Umbilical cord (tissue), 2 donors: Measurements from ENCODE around the gene CRHBP. TPM values are rescaled to one million over a fixed set of nuclear protein-coding genes. Genes with fewer than 3 reads are reported as not detected.
"Not testable (repeated sequence)": the region's sequence is repeated elsewhere in the genome, so short reads cannot be mapped to it uniquely, and the experiment has no call there.

Source experiments
- DNase-seq: peaks from one replicate; pipeline ENCODE4 v3.0.0-alpha.2; 2015; ENCODE audit warnings: low spot score
- total RNA-seq: library from RNA; depleted of rRNA; stranded (reverse); fragments of >200 nt; gene quantifications from one replicate; pipeline ENCODE4 v1.2.3, GENCODE V29; 2014; ENCODE audit warnings: low replicate concordance; ENCODE audit not compliant: insufficient read depth

CRHBP gene
- total RNA-seq, 1 donor from 2014 or later: 0.96 TPM

DNA sequence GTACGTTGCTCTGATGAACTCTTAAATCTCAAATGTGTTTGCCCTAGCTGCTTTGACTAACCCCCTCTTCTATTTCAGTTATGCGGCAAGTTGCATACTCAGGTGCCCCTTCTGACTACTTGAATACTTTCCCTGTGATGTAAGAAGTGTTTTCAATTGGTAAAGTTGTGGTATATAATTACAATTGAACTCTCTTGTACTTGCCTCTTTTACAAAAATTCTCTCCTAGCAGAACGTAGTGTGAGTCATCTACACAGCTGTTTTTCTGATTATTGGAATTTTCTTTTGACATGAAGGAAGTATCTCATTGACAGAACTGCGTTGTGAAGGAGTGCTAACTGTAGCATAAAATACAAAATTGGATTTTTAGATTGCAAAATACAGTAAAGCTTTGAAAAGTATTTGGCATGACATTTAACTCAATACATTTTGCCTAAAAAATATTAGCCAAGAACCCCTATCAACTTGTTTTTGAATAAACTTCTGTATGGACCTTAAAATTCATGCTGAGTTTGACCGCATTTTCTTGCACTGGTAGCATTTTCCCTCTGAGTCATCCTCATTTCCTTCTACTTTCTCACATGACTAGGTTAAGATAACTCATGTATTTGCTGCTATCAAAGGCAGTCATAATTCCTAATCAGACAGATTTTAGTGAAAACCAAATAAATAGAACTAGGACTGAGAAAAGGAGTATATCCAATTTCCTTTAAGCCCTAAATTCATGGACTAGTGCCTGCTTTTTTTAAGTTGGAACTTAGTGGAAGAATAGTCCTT lies 6.3 kb downstream of the CRHBP start:
- peak; percentile 23 for DNase-seq

DNA sequence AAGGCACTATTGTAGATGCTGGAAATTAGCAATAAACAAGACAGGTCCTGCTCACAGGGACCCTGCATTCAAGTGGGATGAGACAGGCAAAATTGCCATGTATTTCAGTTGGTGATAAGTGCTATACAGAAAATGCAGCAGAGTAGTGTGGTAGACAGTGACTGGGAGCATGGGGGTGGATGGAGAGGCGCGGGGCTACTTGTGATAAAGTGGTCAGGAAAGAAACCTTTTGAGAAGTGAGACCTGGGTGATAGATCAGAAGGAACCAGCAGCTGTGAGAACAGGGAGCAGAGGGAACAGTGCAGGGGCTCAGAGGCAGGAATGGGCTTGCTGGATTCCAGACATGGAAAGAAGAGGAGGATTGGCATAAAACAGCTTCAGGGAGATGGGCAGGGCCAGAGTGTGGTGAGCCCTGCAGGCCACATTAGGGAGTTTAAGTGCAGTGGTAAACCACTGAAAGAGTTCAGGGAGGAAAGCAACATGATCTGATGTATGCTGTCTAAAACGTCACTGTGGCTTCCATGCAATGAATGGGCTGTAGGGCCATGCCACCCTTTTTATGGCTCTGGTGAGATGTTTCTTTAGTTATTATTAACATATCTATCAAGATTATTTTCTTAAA lies 7.3 kb downstream of the CRHBP start:
- no peak for DNase-seq

DNA sequence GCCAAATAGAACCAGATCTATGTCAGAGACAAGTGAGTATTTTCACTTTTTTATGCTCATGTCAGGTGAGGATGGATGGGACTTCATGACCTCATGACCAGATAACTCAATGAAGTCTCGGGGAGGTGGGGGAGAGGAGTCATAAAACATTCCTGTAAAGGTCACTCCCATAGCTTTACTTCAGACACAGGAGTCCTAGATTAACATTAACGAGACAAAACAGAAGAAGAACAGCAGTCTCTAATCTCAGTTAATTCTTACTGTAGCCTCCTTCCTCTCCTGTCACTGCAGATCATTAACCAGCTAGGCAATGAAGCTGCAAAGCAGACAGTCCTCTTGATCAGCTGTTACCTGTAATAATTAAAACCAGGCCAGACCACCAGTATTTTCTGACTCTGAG lies 11.2 kb downstream of the CRHBP start:
- DNase-seq: no peak

DNA sequence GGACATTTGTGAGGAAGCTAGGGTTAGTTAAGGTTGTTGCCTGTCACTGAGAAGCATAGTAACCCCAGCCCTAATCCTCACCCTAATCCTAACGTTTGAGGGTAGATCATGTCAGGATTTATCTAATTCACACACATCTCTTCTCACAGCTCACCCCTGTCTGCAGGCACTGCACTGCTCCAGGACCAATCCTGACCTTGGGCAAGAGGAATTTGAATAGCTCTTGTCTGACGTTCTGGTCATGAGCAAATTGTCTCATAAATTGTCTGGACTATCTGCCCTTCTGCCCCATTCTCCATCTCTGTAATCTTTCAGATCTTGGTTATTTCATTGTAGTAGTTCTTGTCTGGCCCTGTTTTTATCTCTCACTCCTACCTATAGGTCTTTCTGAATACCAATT lies 18.7 kb downstream of the CRHBP start:
- peak; percentile 33 for DNase-seq

DNA sequence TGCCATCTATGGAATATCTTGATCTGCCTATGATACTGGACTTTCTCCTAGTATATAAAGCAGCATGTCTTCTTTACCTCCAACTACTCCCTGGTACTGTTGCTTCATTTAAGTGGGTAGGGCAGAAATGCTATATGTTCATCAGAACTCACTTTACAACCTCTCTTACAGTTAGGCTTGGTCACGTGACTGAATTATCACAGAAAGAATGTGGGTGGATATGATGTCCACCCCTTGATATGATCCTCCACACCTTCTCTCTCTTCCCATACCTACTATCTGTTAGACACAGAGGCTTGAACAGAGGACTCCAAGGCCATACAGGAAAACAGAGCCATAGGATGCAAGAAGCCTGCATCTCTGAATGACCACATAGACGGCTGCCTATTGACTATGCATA lies 19.8 kb downstream of the CRHBP start:
- no peak for DNase-seq

DNA sequence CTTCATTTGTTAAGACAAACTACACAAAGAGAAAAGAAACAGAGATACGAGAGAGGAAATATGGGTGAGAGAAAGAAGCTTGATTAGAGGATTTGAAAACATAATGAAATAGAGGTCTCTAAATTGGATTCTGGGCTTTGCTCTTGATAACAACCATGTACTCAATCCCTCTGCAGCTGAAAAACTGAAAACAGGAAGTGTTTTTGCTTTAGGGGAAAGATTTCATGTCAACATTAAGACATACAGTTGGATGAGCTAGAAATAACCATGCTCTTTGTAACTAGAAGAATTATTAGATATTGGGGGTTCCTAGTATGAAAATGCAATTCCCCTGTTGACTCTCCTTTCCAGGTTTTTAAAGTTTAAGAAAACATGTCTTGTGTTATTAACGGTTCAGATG lies 21.9 kb downstream of the CRHBP start:
- DNase-seq: no peak

DNA sequence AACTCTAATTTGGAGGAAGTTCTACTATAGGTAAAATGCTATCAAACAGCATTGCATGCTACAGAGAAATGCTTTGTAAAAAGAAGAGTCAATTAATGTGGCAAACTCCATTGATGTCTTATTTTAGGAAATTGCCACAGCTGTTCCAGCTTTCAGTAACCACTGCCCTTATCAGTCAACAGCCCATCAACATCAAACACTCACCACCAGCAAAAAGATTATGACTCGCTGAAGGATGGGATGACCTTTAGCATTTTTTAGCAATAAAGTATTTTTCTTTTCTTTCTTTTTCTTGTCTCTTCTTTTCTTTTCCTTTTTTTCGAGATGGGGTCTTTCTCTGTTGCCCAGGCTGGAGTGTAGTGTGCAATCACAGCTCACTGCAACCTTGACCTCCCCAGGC lies 26.0 kb downstream of the CRHBP start:
- no peak for DNase-seq

DNA sequence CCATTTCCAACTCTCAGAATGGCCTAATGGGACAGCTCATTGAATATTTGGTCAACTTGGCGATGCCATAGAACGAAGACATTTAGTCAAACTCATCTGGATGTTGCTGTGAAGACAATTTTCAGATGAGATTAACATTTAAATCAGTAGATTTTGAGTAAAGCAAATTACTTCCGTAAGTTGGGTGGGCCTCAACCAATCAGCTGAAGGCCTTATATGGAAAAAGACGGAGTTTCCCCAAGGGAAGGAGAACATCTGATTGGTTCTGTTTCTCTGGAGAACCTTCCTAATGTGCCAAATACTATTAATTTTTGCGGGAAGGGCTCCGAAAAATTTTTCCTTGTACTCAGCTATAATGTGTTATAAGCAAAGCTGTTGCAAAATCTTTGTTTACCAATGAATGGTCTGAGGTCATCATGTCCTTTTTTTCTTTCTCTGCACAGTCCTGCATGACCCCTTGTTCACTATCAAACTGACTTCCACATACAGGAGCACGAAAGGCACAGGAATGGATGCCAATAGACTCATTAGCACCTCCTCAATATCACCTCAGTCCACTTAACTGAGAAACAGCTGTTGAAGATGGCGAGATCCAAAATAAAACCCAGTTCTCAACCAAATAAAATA lies 27.8 kb downstream of the CRHBP start:
- no peak for DNase-seq

DNA sequence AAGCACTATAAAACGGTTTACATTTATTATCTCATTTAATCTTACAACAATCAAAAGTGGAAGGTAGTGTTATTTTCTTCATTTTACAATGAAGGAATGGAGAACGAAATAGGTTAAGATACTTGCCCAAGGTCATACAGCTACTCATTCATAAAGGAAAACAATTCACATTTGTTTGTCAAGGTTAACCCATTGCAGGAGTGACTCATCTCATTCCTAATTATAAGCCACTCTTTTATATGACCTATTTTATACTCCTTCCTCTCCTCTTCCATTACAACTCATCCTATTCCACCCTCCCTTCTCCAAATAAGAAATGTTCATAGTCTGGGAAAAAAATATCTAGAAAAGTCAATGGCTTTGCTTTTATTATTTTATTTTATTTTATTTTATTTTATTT lies 29.6 kb downstream of the CRHBP start:
- no peak for DNase-seq

DNA sequence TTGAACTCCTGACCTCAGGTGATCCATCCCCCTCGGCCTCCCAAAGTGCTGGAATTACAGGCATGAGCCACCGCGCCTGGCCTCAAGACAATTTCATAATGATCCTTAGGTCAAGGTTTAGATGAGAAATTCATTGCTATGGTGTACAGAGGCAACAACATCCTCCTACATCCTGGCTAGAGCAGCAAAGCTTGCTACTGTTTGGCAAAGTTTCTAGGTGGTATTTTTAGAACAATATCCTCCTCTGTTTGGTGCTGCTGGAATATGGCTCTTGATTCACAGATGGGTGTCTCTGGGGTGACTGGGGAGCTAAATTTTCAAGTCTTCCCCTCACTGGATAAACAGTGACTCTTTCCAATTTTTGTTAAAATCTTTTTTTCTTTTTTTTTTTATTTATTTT lies 30.6 kb downstream of the CRHBP start:
- DNase-seq: no peak

DNA sequence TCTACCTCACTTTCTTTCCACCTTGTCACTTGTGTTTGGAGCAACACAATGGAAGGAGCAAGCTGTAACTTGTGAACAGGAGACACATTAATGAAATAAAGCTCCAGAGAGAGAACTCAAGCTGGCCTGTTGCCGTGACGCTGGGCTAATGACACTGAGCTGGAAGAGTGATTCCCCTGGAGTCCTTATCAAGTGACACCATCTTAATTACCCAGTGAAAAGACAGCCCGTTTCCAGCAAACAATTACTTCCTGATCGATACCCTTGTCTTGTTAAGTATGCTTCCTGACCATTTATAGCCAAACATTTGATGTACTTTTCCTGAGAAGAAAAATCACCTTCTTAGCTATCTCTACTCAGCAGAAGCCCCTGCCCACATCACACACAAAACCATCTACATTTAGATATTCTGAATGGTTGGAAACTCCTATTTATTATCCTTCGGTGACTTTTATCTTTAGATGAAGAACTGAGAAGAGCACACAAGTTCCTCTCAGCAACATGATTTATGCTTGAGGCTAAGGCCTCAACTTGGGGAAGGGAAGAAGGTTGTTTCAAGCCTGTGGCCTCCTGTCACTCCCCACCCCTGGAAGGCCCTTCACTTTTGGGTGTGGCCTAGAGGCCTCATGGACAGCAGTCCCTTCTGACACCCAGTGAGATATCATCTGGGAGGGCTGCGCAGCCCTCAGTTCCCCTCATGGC lies 34.1 kb downstream of the CRHBP start:
- no peak for DNase-seq

DNA sequence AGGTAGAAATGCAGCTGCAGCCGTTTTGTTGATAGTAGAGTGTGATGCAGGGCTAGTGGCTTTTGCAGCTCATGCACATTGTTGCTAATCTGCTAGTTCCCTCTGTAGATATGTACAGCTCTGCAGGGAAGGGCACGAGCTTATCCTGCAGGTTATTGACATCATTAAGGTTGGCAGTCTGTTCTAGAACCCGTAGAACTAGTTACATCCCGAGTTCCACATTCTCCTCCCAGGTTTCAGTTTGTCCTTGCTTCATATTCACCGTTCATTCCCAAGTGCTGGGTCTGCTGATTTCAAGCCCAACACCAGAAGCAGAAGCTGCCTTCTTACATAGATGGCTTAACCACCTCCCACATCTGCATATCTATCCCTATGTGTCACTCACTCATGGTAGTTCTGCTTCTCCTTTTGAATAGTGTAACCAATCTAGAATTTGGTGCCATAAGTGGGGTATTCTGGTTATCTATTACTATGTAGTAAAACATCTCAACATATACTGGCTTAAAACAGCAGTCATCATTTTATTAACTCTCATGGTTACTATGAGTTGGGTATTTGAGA lies 38.1 kb downstream of the CRHBP start:
- DNase-seq: no peak

DNA sequence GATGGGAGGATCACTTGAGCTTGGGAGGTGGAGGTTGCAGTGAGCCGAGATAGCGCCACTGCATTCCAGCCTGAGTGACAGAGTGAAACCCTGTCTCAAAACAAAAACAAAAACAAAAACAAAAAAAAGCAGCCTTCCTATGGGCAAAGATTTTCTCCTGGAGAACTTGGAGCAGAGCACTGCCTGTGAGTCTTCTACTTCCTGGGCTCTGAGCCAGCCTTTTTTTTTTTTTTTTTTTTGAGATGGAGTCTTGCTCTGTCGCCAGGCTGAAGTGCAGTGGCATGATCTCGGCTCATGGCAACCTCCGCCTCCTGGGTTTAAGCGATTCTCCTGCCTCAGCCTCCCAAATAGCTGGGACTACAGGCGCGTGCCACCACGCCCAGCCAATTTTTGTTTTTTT lies 40.6 kb downstream of the CRHBP start:
- DNase-seq: not testable (repeated sequence)

DNA sequence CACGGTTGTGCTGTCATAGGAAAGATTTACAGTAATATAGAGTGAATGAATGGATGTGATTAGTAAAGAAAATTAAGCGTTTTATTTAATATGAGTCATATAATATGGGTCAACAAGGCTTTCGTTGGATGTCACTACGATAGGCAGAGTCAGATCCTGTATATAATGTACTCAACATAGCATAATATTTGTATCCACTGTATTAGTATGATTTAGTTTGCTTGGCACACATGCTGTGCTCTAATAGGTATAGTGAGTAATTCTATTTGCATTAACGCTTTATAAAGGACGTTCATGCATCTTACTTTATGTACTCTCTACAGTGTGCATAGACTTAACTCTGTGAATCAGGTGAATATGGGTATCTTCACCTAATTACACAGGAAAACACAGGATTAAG lies 41.5 kb downstream of the CRHBP start:
- DNase-seq: no peak

DNA sequence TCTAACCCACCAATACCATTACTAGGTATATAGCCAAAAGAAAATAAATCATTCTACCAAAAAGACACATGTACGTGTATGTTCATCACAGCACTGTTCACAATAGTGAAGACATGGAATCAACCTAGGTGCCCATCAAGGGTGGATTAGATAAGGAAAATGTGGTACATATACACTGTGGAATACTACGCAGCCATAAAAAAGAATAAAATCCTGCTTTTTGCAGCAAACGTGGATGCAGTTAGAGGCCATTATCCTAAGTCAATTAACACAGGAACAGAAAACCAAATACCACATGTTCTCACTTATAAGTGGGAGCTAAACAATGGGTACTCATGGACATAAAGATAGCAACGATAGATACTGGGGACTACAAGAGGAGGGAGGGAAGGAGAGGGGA lies 45.4 kb downstream of the CRHBP start:
- DNase-seq: not testable (repeated sequence)

DNA sequence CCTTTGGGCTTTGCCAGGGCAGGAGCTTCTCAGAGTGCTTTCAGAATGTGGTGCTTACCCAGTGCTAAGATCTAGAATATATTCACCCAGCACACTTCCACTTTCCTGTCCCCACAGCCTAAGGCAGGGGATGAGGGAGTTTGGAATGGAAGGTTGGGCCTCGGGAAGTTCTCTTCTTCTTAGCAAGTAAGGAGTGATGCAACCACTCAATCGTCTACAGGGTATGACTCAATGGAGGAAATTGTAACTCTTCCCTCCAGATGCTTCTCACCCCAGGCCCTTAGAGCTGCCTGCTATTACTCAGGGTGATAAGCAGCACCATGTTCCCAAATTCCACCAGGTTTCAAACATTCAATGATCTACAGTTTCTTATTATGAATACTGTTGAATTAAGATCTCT lies 46.6 kb downstream of the CRHBP start:
- DNase-seq: no peak

DNA sequence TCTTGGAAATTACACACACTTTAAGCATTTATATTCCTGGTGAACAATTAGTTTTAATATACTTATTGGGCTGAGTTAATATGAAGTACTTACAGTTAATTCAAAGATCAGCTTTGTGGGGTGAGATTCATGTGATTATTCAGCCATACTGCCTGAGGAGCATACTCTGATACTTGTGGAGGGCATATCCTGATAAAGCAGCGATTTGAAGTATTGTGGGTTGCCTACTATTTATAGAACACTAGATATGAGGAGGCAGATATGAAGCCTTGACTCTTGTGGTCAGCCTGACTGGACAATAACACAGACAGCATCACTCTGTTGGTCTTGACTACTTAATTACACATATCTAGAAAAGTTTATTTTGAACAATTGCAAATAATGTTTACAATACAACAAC lies 50.4 kb downstream of the CRHBP start:
- DNase-seq: no peak

DNA sequence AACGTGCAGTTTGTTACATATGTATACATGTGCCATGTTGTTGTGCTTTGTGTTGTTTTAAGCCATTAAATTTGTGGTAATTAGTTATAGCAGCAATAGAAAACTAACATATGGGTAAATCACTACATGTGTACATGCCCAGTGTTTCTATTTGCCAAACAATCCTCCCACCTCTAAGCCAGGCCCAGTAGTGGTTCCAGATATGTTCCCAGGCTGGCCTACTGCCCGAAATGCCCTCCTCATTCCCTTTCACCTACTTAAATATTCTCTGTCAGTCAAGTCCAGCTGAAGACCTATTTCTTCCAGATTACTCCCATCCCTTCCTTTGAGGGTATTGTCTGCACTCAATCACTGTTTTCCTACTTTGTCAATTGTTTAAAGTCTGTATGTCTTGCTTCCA lies 53.3 kb downstream of the CRHBP start:
- no peak for DNase-seq

DNA sequence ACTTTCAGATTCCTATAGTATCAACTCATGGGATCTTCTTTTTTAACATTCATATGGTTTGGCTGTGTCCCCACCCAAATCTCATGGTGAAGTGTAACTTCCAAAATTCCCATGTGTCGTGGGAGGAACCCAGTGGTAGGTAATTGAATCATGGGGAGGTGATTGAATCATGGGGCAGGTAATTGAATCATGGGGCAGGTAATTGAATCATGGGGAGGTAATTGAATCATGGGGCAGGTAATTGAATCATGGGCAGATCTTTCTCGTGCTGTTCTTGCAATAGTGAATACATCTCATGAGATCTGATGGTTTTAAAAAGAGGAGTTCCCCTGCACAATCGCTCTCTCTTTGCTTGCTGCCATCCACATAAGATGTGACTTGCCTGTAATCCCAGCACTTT lies 55.6 kb downstream of the CRHBP start:
- DNase-seq: no peak

DNA sequence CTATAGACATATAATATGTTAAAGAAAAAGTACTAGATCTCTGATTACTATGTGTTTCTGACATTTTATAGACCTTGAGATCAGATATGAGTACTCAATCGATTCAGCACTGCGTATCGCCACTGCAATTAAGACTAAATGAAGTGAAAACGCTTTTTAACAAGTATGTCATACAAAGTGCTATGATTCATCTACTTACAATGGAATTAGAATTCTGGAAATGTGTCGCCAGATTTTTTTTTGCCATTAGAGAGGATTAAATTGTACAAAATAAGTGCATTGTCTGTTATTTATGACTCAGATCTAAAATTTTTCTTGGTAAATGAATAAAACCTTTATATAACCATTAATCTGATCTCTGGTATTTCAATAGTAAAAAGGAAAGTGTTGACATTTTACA lies 57.4 kb downstream of the CRHBP start:
- DNase-seq: no peak

DNA sequence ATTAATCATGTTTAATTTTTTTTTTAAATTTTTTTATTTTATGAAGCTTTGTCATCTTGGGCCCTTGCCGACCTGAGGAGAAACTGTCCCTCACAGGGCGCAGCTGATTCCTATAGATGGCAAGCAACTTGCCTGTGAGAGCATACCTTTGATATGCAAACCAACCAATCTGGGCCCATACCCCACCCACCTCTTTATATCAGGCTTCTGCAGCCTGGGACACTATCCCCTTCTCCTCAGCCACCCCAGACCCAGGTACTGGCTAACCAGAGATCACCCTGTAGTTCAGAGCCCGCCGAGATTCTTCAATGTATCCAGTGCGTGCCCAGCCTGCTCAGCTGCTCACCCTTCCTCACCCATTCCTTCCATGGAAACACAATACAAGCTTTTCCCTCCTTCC lies 58.7 kb downstream of the CRHBP start:
- DNase-seq: no peak

DNA sequence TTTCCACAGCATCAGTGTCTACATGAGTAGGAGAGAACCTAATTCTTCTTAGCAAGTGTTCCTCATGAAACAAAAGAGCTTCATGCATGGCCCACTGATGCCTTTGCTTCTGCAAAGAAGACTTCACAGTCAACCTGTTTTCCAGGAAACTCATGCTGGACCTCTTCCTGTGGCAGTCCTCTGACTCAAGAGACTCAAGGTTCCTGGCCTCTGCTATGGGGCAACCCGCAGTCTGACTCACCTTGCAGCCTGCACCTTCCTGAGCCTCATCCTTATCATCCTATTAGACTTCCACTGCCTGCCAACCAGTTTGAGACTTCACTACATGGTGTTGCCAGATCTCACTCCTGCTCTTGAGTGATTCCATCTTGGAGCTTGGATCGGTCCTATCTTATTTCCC lies 59.8 kb downstream of the CRHBP start:
- no peak for DNase-seq
